ENCODE results near the gene FAM3C.

The FAM3C gene

DNA sequence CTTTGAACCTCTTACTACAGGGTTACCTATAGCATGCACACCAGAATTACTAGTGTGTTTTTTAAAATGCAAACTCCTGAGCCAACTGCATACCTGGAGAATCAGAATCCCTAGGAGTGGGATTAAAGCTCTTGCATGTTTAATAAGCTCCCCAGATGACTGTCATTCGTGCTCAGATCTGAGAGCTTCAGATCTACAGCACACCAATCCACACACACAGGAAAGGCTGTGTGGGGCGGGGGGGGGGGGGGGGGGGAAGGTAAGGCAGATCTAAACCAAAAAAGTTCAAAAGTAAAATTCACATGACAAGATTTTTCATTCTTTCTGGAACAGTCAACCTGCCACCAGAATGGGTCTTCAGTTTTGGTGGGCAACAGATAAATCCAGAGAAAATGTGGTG is 5.5 kb downstream of the FAM3C start:
- H3K36me3 ChIP-seq (ENCODE audit: control insufficient read depth in 1 of 2, insufficient read depth in 2 of 2, low read length in 2 of 2): no peaks in the 10 kb centered on the region
- no peaks in the 10 kb centered on the region for H3K9me3 ChIP-seq (ENCODE audit: control insufficient read depth in 1 of 2, low read length in 2 of 2)
- peaks cover 7 to 10% of the 10 kb centered on the region in 2 donors for H3K4me1 ChIP-seq (ENCODE audit: control insufficient read depth in 1 of 2, insufficient read depth in 2 of 2, low read length in 2 of 2)
- H3K27me3 ChIP-seq (ENCODE audit: low read depth, low read length): no peaks in the 10 kb centered on the region
- no peak overlapping the region for H3K4me3 ChIP-seq (ENCODE audit: low read depth in 1 of 2, low read length in 2 of 2)
- no peak overlapping the region for H3K27ac ChIP-seq (ENCODE audit: low read length)

DNA sequence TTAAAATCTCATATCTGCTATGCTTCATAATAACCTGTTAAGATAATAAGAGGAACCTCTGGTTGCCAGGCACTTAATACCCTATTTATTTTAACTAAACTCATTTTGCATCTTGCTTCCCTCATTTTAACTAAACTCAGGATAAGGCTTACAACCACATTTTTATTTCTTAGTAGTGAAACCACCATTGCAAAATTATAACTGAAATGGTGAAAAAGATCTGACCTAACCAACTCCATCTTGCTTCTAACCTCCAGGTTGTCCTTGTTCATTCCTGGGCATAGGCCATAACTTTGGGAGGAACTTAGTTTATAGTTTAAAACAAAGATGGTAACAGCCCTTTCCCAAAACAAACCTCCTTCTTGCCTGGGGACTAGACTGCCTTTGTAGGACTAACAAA is 6.0 kb downstream of the FAM3C start:
- Histone ChIP-seq H3K36me3 (ENCODE audit: control insufficient read depth in 1 of 2, insufficient read depth in 2 of 2, low read length in 2 of 2) (no peaks in the 10 kb centered on the region), H3K4me1 (ENCODE audit: control insufficient read depth in 1 of 2, insufficient read depth in 2 of 2, low read length in 2 of 2) (peaks cover 4 to 15% of the 10 kb centered on the region in 2 donors), H3K27ac (ENCODE audit: low read length) (no peak overlapping the region), H3K9me3 (ENCODE audit: control insufficient read depth in 1 of 2, low read length in 2 of 2) (no peaks in the 10 kb centered on the region), H3K27me3 (ENCODE audit: low read depth, low read length) (no peaks in the 10 kb centered on the region), H3K4me3 (ENCODE audit: low read depth in 1 of 2, low read length in 2 of 2) (no peak overlapping the region)

DNA sequence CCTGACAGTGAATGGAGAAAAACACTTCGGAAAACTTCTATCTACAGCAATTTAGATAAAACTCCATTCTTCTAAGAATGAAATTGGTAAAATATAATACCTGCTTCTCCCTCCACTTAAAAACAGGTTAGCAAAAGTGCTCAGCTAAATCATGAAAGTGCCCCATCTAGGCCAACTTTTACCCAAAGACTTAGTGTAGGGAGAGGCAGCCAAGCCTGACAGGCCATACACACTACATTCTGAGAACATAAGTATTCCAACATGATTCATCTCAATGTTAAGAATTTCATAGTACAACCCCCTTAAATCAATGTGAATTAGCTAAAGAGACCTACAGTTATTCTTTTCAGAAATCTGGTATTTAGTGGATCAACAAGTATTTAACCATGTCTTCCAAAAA is 7.2 kb downstream of the FAM3C start:
- Histone ChIP-seq H3K27me3 (ENCODE audit: low read depth, low read length) (no peaks in the 10 kb centered on the region), H3K9me3 (ENCODE audit: control insufficient read depth in 1 of 2, low read length in 2 of 2) (no peaks in the 10 kb centered on the region), H3K27ac (ENCODE audit: low read length) (no peak overlapping the region), H3K4me1 (ENCODE audit: control insufficient read depth in 1 of 2, insufficient read depth in 2 of 2, low read length in 2 of 2) (peaks cover 4 to 15% of the 10 kb centered on the region in 2 donors), H3K4me3 (ENCODE audit: low read depth in 1 of 2, low read length in 2 of 2) (no peak overlapping the region), H3K36me3 (ENCODE audit: control insufficient read depth in 1 of 2, insufficient read depth in 2 of 2, low read length in 2 of 2) (no peaks in the 10 kb centered on the region)

DNA sequence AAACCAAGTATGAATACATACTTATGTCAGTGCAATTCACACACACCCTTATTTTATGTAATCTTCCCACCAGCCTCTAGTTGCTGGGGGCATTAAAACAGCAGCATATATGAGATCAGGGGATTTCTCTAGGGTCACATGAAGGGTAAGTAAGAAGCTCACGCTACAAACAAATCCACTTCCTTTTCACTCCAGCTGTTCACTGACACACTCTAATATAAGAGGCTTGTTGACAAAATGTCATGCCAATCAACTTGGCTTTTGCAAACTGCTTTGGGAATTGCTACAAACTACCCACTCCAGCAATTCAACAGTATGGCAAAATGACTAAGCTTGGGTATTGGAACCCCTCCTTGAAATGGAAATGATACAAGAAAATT is 10.3 kb downstream of the FAM3C start:
- Histone ChIP-seq H3K36me3 (ENCODE audit: control insufficient read depth in 1 of 2, insufficient read depth in 2 of 2, low read length in 2 of 2) (no peaks in the 10 kb centered on the region), H3K9me3 (ENCODE audit: control insufficient read depth in 1 of 2, low read length in 2 of 2) (no peaks in the 10 kb centered on the region), H3K27ac (ENCODE audit: low read length) (peak overlapping the region; percentile 24), H3K4me3 (ENCODE audit: low read depth in 1 of 2, low read length in 2 of 2) (no peak overlapping the region), H3K4me1 (ENCODE audit: control insufficient read depth in 1 of 2, insufficient read depth in 2 of 2, low read length in 2 of 2) (peaks cover 4 to 15% of the 10 kb centered on the region in 2 donors), H3K27me3 (ENCODE audit: low read depth, low read length) (no peaks in the 10 kb centered on the region)

DNA sequence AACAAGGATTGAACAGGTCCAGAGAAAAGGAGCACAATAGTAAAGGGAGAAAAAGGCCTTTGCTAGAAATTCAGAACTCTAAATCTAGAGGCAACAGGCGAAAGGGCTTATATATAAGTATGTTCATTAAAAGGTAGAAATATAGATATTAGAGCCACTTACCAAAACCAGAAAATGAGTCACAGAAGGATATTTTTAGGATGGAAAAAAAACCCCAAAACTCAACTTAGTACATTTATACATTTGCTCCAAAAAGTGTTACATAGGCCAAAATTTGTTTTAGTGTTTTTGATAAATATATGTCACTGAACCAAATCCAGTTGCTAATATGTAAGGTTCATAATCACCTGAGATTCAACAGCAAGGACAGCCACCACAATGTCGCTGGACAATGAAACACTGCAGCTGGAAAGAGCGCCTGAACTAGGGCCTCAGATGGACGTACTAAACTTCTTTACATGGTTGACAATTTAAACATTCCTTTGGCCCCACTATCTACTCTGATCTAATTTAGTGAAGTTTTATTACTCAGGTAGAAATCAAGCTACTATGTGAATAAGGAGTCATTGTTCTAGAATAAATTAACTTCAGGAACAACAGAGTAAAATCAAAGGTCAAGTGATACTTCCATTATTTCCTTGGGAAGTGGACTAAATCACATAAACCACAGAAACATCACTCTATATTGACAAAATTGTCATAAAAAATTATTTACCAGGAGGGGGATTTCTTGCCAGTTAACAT is 10.9 kb downstream of the FAM3C start:
- Histone ChIP-seq H3K27ac (ENCODE audit: low read length) (peak overlapping the region; percentile 24), H3K27me3 (ENCODE audit: low read depth, low read length) (no peaks in the 10 kb centered on the region), H3K9me3 (ENCODE audit: control insufficient read depth in 1 of 2, low read length in 2 of 2) (no peaks in the 10 kb centered on the region), H3K36me3 (ENCODE audit: control insufficient read depth in 1 of 2, insufficient read depth in 2 of 2, low read length in 2 of 2) (no peaks in the 10 kb centered on the region), H3K4me3 (ENCODE audit: low read depth in 1 of 2, low read length in 2 of 2) (no peak overlapping the region), H3K4me1 (ENCODE audit: control insufficient read depth in 1 of 2, insufficient read depth in 2 of 2, low read length in 2 of 2) (peaks cover 4 to 15% of the 10 kb centered on the region in 2 donors)

DNA sequence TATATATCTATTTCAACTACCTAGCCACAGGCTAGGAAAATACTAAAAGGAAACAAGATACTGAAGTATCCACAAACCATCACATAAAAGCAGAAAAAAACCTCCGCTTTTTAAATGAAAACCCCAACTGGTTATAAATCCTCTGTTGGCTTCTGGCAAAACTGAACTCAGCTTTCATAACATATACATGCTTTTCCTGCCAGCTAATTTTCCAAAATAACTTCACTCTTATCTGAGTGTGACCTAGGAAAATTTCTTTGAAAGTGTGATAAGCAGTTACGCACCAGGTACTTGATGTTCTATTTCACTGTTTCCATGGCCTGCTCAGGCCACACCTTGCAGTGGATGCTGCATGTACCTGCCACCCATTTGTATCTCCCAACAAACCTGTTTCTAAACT is 11.8 kb downstream of the FAM3C start:
- no peak overlapping the region for H3K27ac ChIP-seq (ENCODE audit: low read length)
- H3K4me1 ChIP-seq (ENCODE audit: control insufficient read depth in 1 of 2, insufficient read depth in 2 of 2, low read length in 2 of 2): peaks cover 4 to 10% of the 10 kb centered on the region in 2 donors
- H3K9me3 ChIP-seq (ENCODE audit: control insufficient read depth in 1 of 2, low read length in 2 of 2): no peaks in the 10 kb centered on the region

DNA sequence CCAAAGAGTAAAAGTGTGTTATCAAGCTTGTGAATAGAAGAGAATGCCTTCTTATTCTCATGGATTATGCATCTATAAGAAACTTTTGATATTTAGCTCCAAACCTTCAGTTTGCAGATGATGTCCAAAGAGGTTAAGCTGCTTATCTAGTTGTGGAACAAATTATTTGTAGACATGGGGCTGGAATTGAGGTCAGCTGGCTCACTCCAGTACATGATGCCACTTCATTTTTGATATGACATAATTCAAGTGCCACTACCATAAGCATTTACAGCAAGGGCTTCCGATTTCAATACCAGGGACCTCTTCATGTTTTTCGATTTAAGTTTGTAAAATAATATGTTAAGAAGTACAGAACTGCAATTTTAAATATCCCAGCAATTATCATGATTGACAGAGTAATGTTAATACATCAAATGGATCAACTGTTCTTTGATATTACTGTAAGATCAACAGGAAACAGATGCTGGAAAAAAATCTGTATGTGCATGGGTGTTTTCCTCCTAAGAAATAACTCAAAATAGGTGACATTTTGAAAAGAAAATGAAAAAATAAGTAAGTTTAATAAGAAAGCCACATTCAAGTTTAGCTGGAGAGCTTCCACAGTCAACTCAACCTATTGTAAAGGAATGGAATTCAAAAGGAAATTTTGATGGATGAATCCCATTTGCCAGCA is 12.7 kb downstream of the FAM3C start:
- no peak overlapping the region for H3K27ac ChIP-seq (ENCODE audit: low read length)

More for the DNA sequence above, 11.8 kb downstream of the FAM3C start:
- H3K4me3 ChIP-seq (ENCODE audit: low read depth in 1 of 2, low read length in 2 of 2): no peak overlapping the region
- peaks cover 0 to 2% of the 10 kb centered on the region in 2 donors for H3K36me3 ChIP-seq (ENCODE audit: control insufficient read depth in 1 of 2, insufficient read depth in 2 of 2, low read length in 2 of 2)
- H3K27me3 ChIP-seq (ENCODE audit: low read depth, low read length): no peaks in the 10 kb centered on the region

DNA sequence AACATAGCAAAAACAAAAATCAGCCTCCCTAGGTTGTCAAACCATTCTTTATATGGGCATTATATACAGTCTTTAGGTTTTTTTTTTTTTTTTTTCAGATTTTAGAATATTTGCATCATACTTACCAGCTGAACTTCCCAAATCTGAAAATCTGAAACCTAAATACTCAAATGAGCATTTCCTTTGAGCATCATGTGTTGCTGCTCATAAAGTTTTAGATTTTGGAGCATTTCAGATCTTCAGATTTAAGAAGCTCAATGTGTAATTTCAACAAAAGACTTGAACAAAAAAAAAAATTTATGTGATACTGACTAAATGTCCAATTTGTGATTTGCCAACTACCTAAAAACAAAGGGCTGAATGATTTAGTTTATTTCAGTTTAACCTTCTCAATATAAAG is 13.6 kb downstream of the FAM3C start:
- no peak overlapping the region for H3K27ac ChIP-seq (ENCODE audit: low read length)
- H3K9me3 ChIP-seq (ENCODE audit: control insufficient read depth in 1 of 2, low read length in 2 of 2): no peaks in the 10 kb centered on the region
- H3K27me3 ChIP-seq (ENCODE audit: low read depth, low read length): no peaks in the 10 kb centered on the region
- peaks cover 0 to 5% of the 10 kb centered on the region in 2 donors for H3K36me3 ChIP-seq (ENCODE audit: control insufficient read depth in 1 of 2, insufficient read depth in 2 of 2, low read length in 2 of 2)
- no peak overlapping the region for H3K4me3 ChIP-seq (ENCODE audit: low read depth in 1 of 2, low read length in 2 of 2)
- peaks cover 4 to 10% of the 10 kb centered on the region in 2 donors for H3K4me1 ChIP-seq (ENCODE audit: control insufficient read depth in 1 of 2, insufficient read depth in 2 of 2, low read length in 2 of 2)

More for the DNA sequence above, 12.7 kb downstream of the FAM3C start:
- H3K4me1 ChIP-seq (ENCODE audit: control insufficient read depth in 1 of 2, insufficient read depth in 2 of 2, low read length in 2 of 2): peaks cover 4 to 10% of the 10 kb centered on the region in 2 donors
- H3K27me3 ChIP-seq (ENCODE audit: low read depth, low read length): no peaks in the 10 kb centered on the region
- H3K4me3 ChIP-seq (ENCODE audit: low read depth in 1 of 2, low read length in 2 of 2): no peak overlapping the region
- H3K36me3 ChIP-seq (ENCODE audit: control insufficient read depth in 1 of 2, insufficient read depth in 2 of 2, low read length in 2 of 2): peaks cover 0 to 5% of the 10 kb centered on the region in 2 donors
- no peaks in the 10 kb centered on the region for H3K9me3 ChIP-seq (ENCODE audit: control insufficient read depth in 1 of 2, low read length in 2 of 2)

DNA sequence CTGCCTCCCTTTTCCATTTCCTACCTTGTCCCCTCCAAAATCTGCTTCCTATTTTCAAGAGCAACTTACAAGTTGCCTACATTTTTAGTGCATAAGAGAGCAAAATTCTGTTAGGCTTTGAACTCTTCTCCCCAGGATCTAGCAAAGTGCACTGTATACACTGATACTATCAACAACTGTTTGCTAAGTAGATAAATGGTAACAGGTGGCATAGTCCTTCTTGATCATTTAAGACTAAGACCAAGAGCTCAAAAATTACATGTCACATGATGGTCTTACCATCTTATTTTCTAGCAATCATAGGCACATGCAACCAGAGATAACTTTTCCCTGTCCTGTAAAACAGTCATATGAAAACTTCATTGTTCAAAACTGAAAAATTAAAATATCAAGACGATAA is 16.2 kb downstream of the FAM3C start:
- Histone ChIP-seq H3K36me3 (ENCODE audit: control insufficient read depth in 1 of 2, insufficient read depth in 2 of 2, low read length in 2 of 2) (peaks cover 13 to 16% of the 10 kb centered on the region in 2 donors), H3K27ac (ENCODE audit: low read length) (no peak overlapping the region), H3K4me1 (ENCODE audit: control insufficient read depth in 1 of 2, insufficient read depth in 2 of 2, low read length in 2 of 2) (peaks cover 0 to 3% of the 10 kb centered on the region in 2 donors), H3K27me3 (ENCODE audit: low read depth, low read length) (no peaks in the 10 kb centered on the region), H3K4me3 (ENCODE audit: low read depth in 1 of 2, low read length in 2 of 2) (no peak overlapping the region), H3K9me3 (ENCODE audit: control insufficient read depth in 1 of 2, low read length in 2 of 2) (no peaks in the 10 kb centered on the region)

DNA sequence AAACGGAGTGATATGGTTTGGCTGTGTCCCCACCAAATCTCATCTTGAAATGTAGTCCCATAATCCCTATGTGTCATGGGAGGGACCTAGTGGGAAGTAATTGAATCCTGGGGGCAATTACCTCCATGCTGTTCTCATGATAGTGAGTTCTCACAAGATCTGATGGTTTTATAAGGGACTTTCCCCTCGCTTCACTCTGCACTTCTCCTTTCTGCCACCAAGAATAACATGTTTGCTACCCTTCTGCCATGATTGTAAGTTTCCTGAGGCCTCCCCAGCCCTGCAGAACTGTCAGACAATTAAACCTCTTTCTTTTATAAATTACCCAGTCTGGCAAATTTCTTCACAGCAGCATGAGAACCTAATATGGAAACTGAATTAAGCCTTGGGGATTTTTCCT is 19.1 kb downstream of the FAM3C start:
- H3K4me3 ChIP-seq (ENCODE audit: low read depth in 1 of 2, low read length in 2 of 2): no peak overlapping the region
- no peak overlapping the region for H3K27ac ChIP-seq (ENCODE audit: low read length)
- H3K27me3 ChIP-seq (ENCODE audit: low read depth, low read length): no peaks in the 10 kb centered on the region
- no peaks in the 10 kb centered on the region for H3K4me1 ChIP-seq (ENCODE audit: control insufficient read depth in 1 of 2, insufficient read depth in 2 of 2, low read length in 2 of 2)
- no peaks in the 10 kb centered on the region for H3K9me3 ChIP-seq (ENCODE audit: control insufficient read depth in 1 of 2, low read length in 2 of 2)
- peaks cover 13 to 16% of the 10 kb centered on the region in 2 donors for H3K36me3 ChIP-seq (ENCODE audit: control insufficient read depth in 1 of 2, insufficient read depth in 2 of 2, low read length in 2 of 2)

DNA sequence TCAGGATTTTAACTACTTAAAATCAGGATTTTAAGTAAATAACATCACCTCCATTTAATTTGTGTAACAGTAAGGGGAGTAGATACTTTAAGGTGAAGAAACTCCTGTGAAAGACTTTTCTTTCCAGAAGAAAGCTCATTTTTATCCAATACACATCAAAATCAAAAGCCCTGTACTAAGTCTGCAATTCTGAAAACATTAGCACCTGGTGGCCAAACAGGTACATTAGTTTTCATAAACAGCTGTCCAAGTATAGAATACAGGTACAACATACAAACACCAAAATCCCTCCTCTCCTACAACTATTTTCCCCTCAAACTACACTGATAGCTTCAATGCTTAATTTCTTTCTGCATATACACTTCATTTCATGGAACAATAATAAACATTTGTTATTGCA is 22.9 kb downstream of the FAM3C start:
- Histone ChIP-seq H3K4me3 (ENCODE audit: low read depth in 1 of 2, low read length in 2 of 2) (no peak overlapping the region), H3K27ac (ENCODE audit: low read length) (no peak overlapping the region)

More for the DNA sequence above, 22.9 kb downstream of the FAM3C start:
- H3K36me3 ChIP-seq (ENCODE audit: control insufficient read depth in 1 of 2, insufficient read depth in 2 of 2, low read length in 2 of 2): peaks cover 13 to 18% of the 10 kb centered on the region in 2 donors
- peaks cover 6 to 10% of the 10 kb centered on the region in 2 donors for H3K4me1 ChIP-seq (ENCODE audit: control insufficient read depth in 1 of 2, insufficient read depth in 2 of 2, low read length in 2 of 2)
- no peaks in the 10 kb centered on the region for H3K9me3 ChIP-seq (ENCODE audit: control insufficient read depth in 1 of 2, low read length in 2 of 2)
- no peaks in the 10 kb centered on the region for H3K27me3 ChIP-seq (ENCODE audit: low read depth, low read length)
